Bronchial smooth muscle cell (primary cell): Measurements from ENCODE around the gene IFNE. TPM values are rescaled to one million over a fixed set of nuclear protein-coding genes. Genes with fewer than 3 reads are reported as not detected.

ENCODE experiments used
- total RNA-seq: library from RNA; depleted of rRNA; stranded (reverse); fragments of >200 nt; gene quantifications from 2 replicates; pipeline ENCODE4 v1.2.1, GENCODE V29; 2014

The IFNE gene
- total RNA-seq: 1.5 and 3.8 TPM in 2 replicates

GRCh38 chr9:21482213-21482612, at the start of gene IFNE:
Gene IFNE (minus strand): TSS chr9:21482313. CDS start chr9:21481694, 619 bp downstream.

GRCh38 chr9:21440139-21440538, 42.0 kb downstream of the IFNE start, which contains the start of gene IFNA1:
Gene IFNA1 (plus strand): TSS chr9:21440439. CDS start chr9:21440508, 69 bp downstream.

Other genes with a start within 250 kb of the IFNE start
- gene IFNA14, start 242.3 kb downstream of the IFNE start, total RNA-seq: not detected in 2 replicates
- 0.09 and 0.16 TPM in 2 replicates for gene IFNA5, start 177.0 kb downstream of the IFNE start, total RNA-seq
- 28.8 and 35.0 TPM in 2 replicates for gene KLHL9, start 146.9 kb downstream of the IFNE start, total RNA-seq
- gene IFNA6, start 131.4 kb downstream of the IFNE start, total RNA-seq: not detected in 2 replicates
- not detected in 2 replicates for gene IFNA13, start 114.3 kb downstream of the IFNE start, total RNA-seq
- gene IFNA2, start 96.9 kb downstream of the IFNE start, total RNA-seq: not detected in 2 replicates
- gene IFNA8, start 73.2 kb downstream of the IFNE start, total RNA-seq: not detected in 2 replicates
- gene IFNA1, start 41.9 kb downstream of the IFNE start, total RNA-seq: not detected in 2 replicates